ENCODE measurements around the gene CEP112.

DNA sequence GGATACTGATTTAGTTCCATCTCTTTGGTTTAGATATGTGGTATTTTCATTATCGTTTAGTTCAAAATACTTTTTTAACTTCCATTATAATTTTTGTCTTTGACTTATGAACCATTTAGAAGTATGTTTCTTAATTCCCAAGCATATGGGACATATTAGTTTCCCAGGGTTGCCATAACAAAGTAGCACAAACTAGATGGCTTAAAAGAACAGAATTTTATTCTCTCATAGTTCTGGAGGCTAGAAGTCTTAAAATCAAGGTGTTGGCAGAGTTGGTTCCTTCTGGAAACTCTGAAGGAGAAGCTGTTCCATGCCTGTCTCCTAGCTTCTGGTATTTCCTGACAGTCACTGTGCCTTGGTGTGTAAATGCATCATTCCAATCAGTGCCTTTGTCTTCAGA is 339.0 kb downstream of the CEP112 start:
- TF ChIP-seq POLR2A (IDR thresholded peaks at IDR 0.05; ENCODE audit: low read depth, low read length) (no peak), POLR2AphosphoS5 (IDR thresholded peaks at IDR 0.05; ENCODE audit: low read depth, low read length) (no peak), TAF1 (IDR thresholded peaks at IDR 0.05; ENCODE audit: low read depth, low read length) (no peak), PAX5 (IDR thresholded peaks at IDR 0.05; ENCODE audit: insufficient read depth, low read length, severe bottlenecking) (no peak), SPI1 (IDR thresholded peaks at IDR 0.05; ENCODE audit: low read depth, low read length) (no peak), POU2F2 (IDR thresholded peaks at IDR 0.05; ENCODE audit: low read depth, low read length) (no peak)

Measured in GM12891 (cell line).